Chondrocyte (in vitro differentiated cells): Measurements from ENCODE around the gene BBS7. TPM values are rescaled to one million over a fixed set of nuclear protein-coding genes. Genes with fewer than 3 reads are reported as not detected.

ENCODE experiments used
- DNase-seq: peaks from one replicate; pipeline ENCODE4 v3.0.0; 2021; ENCODE audit warnings: mixed read lengths, low spot score
- H3K27ac Mint-ChIP-seq: one replicate; pipeline ENCODE4 v1.8.0; 2021; ENCODE audit warnings: mild to moderate bottlenecking, moderate library complexity, mixed read lengths; ENCODE audit not compliant: unreplicated experiment
- H3K27me3 Mint-ChIP-seq: 2 replicates; pipeline ENCODE4 v1.8.0; 2021; ENCODE audit warnings: low read depth, mixed read lengths
- H3K36me3 Mint-ChIP-seq: 2 replicates; pipeline ENCODE4 v1.8.0; 2021; ENCODE audit warnings: low read depth, mixed read lengths
- H3K4me1 Mint-ChIP-seq: 2 replicates; pipeline ENCODE4 v1.8.0; 2021; ENCODE audit warnings: low read depth, mild to moderate bottlenecking, mixed read lengths
- H3K4me3 Mint-ChIP-seq: one replicate; pipeline ENCODE4 v1.8.0; 2021; ENCODE audit warnings: mild to moderate bottlenecking, moderate library complexity, mixed read lengths; ENCODE audit not compliant: unreplicated experiment
- H3K9me3 Mint-ChIP-seq: 2 replicates; pipeline ENCODE4 v1.8.0; 2021; ENCODE audit warnings: low read depth, mixed read lengths
- CTCF ChIP-seq: fragments of 200-600 bp; sonication (generic); IDR thresholded peaks from 2 replicates; pipeline ENCODE4 v1.5.0; 2021; ENCODE audit warnings: antibody characterized with exemption, mild to moderate bottlenecking, moderate library complexity
- total RNA-seq: library from RNA; stranded (reverse); gene quantifications from 3 replicates; pipeline ENCODE4 v1.2.1, GENCODE V29; 2021

The BBS7 gene
- total RNA-seq, 1 donor from 2014 or later, result 22.9 TPM

- DNase-seq, result no peak
- Mint-ChIP-seq H3K4me3 (no peak overlapping the region), H3K27me3 (peaks cover 1% of the 10 kb centered on the region), H3K27ac (no peak overlapping the region), H3K4me1 (no peaks in the 10 kb centered on the region), H3K36me3 (no peaks in the 10 kb centered on the region), H3K9me3 (no peaks in the 10 kb centered on the region)
- TF ChIP-seq CTCF, result no peak
Observed at GRCh38 chr4:121776610-121777401, 93.5 kb downstream of the BBS7 start.

Other genes with a start within 250 kb of the BBS7 start
- gene ANXA5, start 173.5 kb downstream of the BBS7 start, total RNA-seq, result 585 to 828 TPM (median 589 TPM) in 3 replicates
- 0.34 TPM in 1 of 3 replicates, not detected in the others for gene SMIM43, start 105.3 kb downstream of the BBS7 start, total RNA-seq
- 15.8 to 28.7 TPM (median 16.3 TPM) in 3 replicates for gene EXOSC9, start 69.2 kb downstream of the BBS7 start, total RNA-seq
- gene CCNA2, start 46.6 kb downstream of the BBS7 start, total RNA-seq, result 8.2 to 10.3 TPM (median 9.3 TPM) in 3 replicates
- 0.20 to 0.39 TPM in 2 of 3 replicates, not detected in the other for gene TRPC3, start 81.6 kb upstream of the BBS7 start, total RNA-seq